ENCODE measurements around the gene SUGCT. TPM values are rescaled to one million over a fixed set of nuclear protein-coding genes. Genes with fewer than 3 reads are reported as not detected.
A peak's percentile ranks its signal among the peaks of the same experiment; 100 is the strongest.

Gene SUGCT
- total RNA-seq, 1 experiment from 2014 or later: 2.1 TPM

DNA sequence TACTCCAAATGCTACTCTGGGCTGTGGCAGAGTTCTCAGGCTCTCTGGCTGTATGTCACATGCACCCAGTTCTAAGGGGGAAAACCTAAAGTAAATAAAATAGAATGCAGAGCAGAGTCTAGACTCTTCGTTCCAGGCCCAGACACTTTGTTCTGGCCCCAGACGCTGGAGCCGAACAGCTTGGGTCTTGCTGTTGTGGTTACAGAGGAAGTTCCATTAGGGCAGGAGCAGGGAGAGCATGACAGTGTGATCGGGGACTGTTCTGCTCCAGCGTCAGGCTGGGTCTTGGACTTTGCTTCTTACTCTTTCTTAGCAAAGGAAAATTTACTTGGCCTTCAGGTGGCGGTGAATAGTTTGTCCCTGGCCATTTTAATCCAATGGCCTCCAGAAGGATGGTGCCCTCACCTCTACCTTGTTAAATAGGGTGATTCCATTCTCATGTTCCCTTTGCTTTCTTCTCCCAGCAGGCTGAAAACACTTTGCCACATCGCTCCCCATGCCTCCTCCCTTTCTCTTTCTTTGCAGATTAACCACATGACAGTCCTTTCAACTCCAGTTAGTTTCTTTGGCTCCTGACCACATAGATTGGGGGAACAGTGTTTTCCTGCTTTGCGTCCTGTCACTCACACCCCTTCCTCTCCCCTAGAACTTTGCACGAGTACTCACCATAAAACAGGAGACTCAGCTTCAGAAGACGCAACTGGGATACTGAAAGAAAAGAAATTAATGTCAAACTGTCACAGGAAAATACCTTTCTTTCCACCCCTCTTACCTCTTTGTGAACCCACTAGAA is 730.8 kb downstream of the SUGCT start:
- DNase-seq (ENCODE audit: low spot score): no peak

DNA sequence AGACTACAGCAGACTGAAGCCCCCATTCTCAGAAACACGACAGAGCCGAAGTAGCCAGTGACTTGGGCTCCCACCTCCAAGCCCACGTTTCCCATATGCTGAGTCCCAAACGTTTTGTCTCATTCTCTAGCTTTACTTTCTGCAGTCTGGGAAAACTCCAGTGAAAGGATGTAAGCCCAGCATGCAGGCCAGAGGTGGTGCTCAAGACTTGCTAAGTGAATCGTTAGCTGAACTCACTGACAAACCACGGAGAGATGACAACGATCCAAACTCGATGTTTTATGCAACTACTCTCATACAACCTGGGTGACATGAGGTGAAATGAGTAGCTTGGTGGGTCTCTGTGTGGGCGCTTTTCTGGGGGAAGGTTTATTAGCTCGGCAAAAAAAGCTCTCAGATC is 731.8 kb downstream of the SUGCT start:
- no peak for DNase-seq (ENCODE audit: low spot score)

DNA sequence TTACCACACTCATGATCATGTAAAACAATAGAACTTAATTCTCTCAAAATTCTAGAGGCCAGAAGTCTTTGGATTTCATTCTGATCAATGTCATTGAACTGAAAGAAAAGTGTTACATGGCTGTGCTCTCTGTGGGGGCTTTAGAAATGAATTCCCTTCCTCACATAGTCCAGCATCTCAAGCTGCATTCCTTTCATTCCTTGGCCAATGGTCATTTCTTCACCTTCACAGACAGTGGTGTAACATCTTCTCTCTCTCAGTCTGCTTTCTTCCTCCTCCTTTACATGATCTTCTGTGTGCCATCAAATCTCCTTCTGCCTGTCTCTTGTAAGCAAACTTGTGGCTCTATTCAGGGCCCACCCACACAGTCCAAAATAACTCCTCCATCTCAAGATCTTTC is 735.3 kb downstream of the SUGCT start:
- no peak for DNase-seq (ENCODE audit: low spot score)

GRCh38 chr7:40873248-40873647 is 738.4 kb downstream of the SUGCT start:
- DNase-seq (ENCODE audit: low spot score): no peak

DNA sequence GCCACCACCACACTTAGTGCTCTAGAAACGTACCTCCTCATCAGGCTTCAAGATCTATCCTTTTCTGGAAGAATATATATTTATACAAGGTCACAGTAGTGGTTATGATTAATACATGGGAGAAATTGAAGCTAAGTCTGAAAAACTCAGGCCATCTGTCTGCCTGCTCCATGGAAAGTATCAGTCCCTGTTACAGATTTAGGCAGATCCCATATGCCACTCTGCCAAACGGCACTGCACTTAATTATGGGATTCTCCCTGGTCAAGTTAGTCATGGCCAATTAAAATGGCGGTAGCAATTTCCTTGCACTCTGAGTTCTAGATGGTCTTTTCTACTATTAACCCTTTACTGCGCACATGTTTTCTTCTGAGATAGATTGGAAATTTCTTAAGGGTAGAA is 740.0 kb downstream of the SUGCT start:
- no peak for DNase-seq (ENCODE audit: low spot score)

DNA sequence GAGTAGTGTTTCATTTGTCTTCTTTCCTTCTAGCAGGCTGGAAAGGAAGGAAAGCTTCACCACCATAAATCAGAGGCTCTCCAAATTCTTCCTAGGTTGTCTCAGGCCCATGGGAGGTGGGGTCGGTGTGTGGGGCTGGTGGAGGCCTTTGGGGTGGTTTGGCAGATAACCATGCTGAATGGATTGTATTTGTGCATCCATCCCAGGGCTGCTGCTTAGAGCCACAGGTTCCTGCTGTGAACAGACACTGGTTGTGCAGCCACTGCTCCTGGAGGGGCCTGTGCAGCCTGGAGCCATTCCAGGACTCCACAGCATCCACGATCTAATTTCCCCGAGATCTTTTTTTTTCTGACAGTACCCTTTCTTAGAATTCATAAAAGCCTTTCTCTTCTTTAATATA is 741.8 kb downstream of the SUGCT start:
- no peak for DNase-seq (ENCODE audit: low spot score)

DNA sequence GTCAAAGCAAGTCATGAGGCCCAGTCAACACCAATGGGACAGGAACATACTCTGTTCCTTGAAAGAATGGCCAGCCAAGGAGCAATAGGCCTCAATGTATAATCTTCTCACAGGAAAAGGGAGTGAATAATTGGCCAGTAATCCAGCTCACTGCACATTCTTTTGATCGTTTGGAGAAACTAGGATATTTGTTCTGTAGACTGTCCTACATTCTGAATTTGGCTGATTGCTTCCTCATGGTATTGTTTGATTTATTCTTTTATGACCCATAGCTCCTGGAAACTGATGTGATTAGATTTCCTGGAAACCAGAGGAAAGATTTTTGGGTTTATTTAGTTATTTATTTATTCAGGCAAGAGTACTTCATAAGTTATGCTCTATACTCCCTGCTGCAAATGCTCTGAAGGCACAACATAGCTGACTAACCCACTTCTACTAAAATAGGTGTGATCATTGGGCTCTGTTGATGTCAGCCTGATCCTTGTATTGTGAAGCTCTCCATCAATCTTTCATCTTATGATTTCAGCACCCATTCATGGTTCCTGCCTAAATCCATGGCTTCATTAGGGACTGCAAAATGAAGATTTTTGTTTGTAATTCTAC is 745.2 kb downstream of the SUGCT start:
- DNase-seq (ENCODE audit: low spot score): no peak

- no peak for DNase-seq (ENCODE audit: low spot score)
Observed at GRCh38 chr7:40880581-40880980, 745.8 kb downstream of the SUGCT start.

- DNase-seq (ENCODE audit: low spot score): no peak
Observed at GRCh38 chr7:40881405-40881926, 746.7 kb downstream of the SUGCT start.

- DNase-seq (ENCODE audit: low spot score): no peak
Observed at GRCh38 chr7:40882071-40882658, 747.4 kb downstream of the SUGCT start.

GRCh38 chr7:40883826-40884225 is 749.0 kb downstream of the SUGCT start:
- DNase-seq (ENCODE audit: low spot score): no peak

DNA sequence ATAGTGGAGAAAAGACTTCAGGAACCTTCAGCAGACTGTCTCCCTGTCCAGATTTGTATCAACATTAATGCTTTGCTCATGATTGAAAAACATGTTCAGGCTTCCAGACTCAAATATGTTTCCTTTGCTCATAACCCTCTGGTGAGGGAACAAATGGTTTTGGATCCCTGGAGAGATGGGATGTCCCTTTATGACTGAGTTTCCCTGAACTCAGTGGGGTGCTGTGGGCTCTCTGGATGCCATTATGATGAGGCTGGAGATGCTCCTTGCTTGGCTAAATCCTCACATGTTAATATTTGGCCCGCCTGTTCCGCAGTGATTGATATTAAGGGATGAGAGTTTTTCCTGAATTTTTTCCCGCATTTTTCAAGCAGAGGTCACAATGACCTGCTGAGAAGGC is 749.4 kb downstream of the SUGCT start:
- DNase-seq (ENCODE audit: low spot score): no peak

DNA sequence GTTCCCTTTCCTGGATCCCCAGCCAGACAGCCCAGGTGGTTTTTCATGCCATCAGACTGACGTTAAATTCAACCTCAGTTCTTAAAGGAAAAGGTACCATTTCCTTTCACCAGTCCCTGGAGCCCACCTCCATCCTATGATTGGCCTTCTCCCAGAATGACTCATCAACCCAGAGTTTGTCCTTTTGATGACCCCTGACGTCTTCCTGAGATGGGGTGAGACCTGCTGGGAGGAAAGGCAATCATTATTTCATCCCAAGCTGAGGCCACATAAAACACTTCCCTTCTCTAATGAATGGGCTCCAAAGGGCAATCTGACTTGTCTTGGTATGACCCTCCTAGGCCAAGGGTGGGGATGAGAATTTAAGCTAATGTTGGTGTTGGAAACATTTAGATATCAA is 750.7 kb downstream of the SUGCT start:
- DNase-seq (ENCODE audit: low spot score): peak; percentile 90

GRCh38 chr7:40887099-40887498 is 752.3 kb downstream of the SUGCT start:
- DNase-seq (ENCODE audit: low spot score): no peak

- DNase-seq (ENCODE audit: low spot score): no peak
Observed at GRCh38 chr7:40888499-40888898, 753.7 kb downstream of the SUGCT start.

DNA sequence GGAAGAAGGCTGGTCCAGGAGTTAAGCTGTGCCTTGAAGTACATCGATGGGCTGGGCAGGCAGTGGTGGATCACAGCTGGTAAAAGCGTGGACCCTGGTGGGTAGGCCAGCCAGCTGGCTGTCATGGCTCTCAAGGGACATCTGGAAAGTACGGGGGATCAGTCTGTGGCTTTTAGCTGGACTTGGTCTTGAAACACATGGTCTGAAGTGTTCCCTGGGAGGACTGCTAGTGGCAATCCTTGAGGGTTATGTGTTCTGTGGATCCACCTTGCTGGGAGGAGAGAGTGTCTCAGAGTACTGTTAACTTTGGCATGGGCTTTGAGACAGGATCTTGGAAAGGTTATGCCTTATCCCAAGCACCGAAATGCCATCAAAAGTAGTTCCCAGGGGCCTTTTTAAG is 754.3 kb downstream of the SUGCT start:
- no peak for DNase-seq (ENCODE audit: low spot score)

- no peak for DNase-seq (ENCODE audit: low spot score)
Observed at GRCh38 chr7:40889539-40889938, 754.7 kb downstream of the SUGCT start.

DNA sequence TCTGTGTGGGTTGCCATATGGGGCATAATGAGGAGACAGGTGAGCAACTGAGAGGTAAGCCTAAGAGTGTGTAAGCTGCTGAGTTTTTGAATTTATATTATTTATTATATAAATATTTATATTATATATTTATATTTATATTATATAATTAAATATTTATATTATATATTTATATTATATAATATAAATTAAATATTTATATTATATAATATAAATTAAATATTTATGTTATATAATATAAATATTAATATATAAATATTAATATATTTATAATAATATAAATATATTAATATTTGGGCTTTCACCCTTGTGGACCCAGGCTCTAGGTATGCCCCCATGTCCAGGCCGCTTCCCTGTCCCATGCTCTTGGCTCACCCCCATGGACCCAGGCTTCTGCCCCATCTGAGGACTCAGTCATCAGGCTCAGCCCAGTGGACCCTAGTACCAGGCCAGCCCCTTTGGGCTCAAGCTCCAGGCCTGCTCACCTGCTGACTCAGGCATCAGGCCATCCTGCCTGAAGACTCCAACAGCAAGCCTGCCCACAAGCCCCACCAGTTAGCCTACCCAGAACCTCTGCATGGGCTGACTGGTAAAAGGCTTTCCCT is 755.4 kb downstream of the SUGCT start:
- no peak for DNase-seq (ENCODE audit: low spot score)

- DNase-seq (ENCODE audit: low spot score): no peak
Observed at GRCh38 chr7:40891232-40891631, 756.4 kb downstream of the SUGCT start.

GRCh38 chr7:40899151-40899550 is 764.3 kb downstream of the SUGCT start:
- DNase-seq (ENCODE audit: low spot score): peak; percentile 75

DNA sequence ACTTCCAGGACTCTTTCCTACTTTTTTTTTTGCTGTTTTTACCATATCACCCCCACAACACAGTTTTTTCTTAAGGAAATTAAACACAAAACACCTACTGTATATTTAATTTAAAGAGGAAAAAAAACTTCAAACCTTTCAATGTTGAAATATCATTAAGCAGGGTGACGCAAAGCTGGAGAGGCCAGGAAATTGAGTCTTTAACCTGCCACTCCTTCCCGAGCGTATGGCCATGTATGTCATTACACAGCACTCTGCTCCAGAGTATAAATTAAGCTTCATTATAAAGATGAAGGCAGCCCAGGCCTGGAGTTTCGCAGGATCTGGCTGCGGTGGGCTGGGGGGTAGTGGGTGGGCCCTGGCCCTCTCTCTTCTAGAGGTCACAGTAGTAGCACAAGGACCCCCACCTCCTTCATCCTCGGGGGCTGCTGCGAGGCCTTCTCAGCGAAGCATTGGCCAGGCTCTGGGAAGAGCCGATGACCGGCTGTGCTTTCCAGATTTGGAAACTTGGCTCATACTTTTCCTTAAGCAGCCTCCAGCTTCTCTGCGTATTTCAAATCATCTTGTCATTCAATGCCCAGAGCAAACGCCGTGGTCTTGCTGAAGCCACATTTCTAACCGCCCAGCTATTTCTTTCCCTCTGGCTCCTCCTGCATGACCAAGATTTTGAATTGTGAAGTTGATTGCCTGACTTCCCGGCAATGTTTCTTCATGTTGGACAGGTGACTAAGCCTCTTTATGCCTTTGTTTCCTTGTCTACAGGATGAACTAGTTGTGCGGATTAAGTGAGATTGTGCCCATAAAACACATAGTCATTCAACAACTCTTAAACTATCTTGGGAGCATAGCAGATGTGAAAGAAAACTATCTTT is 765.1 kb downstream of the SUGCT start:
- DNase-seq (ENCODE audit: low spot score): no peak

- DNase-seq (ENCODE audit: low spot score): no peak
Observed at GRCh38 chr7:40903872-40904271, 769.1 kb downstream of the SUGCT start.

Measured in H4 (cell line).